ENCODE data around the gene CDK5RAP3.
"Not testable (repeated sequence)": the region's sequence is repeated elsewhere in the genome, so short reads cannot be mapped to it uniquely, and the experiment has no call there.

CDK5RAP3 gene

GRCh38 chr17:48002266-48002915 is 31.5 kb downstream of the CDK5RAP3 start:
- no peak for DNase-seq

GRCh38 chr17:48002916-48003416 is 32.1 kb downstream of the CDK5RAP3 start:
- DNase-seq, result no peak

GRCh38 chr17:48003417-48004151 is 32.7 kb downstream of the CDK5RAP3 start:
- no peak for DNase-seq

GRCh38 chr17:48004983-48005382 is 34.1 kb downstream of the CDK5RAP3 start:
- no peak for DNase-seq

GRCh38 chr17:48006936-48007709 is 36.2 kb downstream of the CDK5RAP3 start:
- no peak for DNase-seq

- no peak for DNase-seq
Measured at GRCh38 chr17:48010193-48010592, 39.3 kb downstream of the CDK5RAP3 start.

- peak; percentile 60 for DNase-seq
Measured at GRCh38 chr17:48011405-48012150, 40.7 kb downstream of the CDK5RAP3 start.

- DNase-seq, result peak; percentile 72
Measured at GRCh38 chr17:48012151-48012520, 41.2 kb downstream of the CDK5RAP3 start.

- no peak for DNase-seq
Measured at GRCh38 chr17:48012654-48013053, 41.7 kb downstream of the CDK5RAP3 start.

GRCh38 chr17:48013876-48014594 is 43.1 kb downstream of the CDK5RAP3 start:
- no peak for DNase-seq

- no peak for DNase-seq
Measured at GRCh38 chr17:48014595-48015111, 43.7 kb downstream of the CDK5RAP3 start.

GRCh38 chr17:48016112-48016511 is 45.2 kb downstream of the CDK5RAP3 start:
- no peak for DNase-seq

- not testable (repeated sequence) for DNase-seq
Measured at GRCh38 chr17:48017817-48018158, 46.9 kb downstream of the CDK5RAP3 start.

GRCh38 chr17:48021934-48022333 is 51.0 kb downstream of the CDK5RAP3 start:
- no peak for DNase-seq

GRCh38 chr17:48022901-48023300 is 52.0 kb downstream of the CDK5RAP3 start:
- no peak for DNase-seq

GRCh38 chr17:48023400-48024148 is 52.7 kb downstream of the CDK5RAP3 start:
- DNase-seq, result peak; percentile 45

GRCh38 chr17:48024149-48025039 is 53.5 kb downstream of the CDK5RAP3 start:
- DNase-seq, result peak; percentile 55

GRCh38 chr17:48025040-48025903 is 54.4 kb downstream of the CDK5RAP3 start:
- peak; percentile 97 for DNase-seq

- no peak for DNase-seq
Measured at GRCh38 chr17:48025904-48026501, 55.1 kb downstream of the CDK5RAP3 start.

Measured in CD4-positive, alpha-beta T cell treated with Interleukin-21 for 1 hour (primary cell).